HG03521 (cell line): Measurements from ENCODE around the gene ARHGEF12.

Experiments
- ATAC-seq: cut with Tn5 transposase; IDR thresholded peaks from one replicate; pipeline ENCODE4 v1.9.1; 2021; ENCODE audit warnings: mild to moderate bottlenecking, moderate library complexity; ENCODE audit not compliant: unreplicated experiment

ARHGEF12 gene

DNA sequence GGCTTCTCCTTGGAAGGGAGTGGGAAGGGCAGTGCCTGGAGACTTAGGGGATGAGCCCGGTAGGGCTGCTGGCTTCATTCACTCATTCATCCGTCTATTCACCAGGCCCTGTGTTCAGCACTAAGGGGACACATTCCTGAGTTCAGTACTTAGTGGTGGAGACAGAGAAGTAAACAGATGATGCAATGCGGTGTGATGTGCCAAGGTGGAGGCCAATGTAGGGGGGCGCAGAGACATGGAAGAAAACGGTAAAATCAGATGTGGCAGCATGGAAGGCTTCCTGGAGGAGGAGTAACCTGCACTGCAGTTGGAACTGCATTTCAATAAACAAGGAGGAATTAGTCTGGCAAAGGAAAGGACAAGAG is 196.6 kb downstream of the ARHGEF12 start:
- ATAC-seq, result no peak

DNA sequence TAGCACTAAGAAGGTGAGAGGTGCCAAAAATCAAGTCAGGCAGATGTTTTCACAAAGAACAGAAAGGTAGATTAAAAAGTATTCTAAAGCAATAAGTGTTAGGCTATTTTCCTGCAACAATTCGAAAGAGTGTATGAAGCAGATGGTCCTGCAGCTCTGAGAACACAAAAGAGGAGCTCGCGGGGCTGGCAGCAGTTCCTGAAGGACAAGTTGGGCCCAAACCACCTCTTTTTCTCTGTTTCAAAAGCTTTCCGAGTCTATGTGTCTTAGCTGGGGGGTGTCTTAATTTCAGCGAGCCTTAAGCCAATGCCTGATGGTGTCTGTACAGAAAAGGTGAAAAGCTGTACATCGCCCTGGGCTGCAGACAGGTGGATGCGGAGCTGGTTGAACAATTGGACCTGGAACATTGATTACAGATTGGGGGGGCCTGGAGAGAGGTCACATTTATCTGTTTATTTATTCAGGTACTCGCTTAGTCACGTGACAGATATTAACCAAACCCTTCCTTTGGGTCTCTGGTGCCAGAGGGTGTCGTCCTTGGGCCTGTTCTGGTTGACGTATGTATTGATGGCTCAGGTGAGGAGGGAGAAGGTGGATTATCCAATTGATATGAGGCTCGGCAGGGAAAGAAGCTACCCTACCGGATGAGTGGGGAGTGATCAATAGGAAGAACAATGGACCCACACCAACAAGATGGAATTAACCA is 200.0 kb downstream of the ARHGEF12 start:
- no peak for ATAC-seq

DNA sequence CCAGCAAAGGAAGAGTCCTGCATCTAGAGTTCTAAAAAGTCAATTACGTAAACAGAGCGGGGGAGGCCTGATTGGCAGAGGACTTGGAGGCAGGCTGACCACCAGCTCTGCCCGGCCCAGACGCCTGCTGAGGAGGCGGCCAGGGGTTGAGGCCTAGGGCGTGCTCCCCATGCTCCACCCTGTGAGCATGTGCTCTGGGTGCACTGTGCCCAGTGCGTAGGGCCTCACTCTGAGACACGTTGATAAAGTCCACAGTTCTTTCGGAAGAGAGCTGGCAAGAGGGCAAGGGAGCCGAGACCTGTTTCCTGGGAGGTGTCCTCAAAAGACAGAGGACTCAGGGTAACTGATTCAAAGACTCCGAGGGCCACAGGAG is 200.6 kb downstream of the ARHGEF12 start:
- no peak for ATAC-seq

DNA sequence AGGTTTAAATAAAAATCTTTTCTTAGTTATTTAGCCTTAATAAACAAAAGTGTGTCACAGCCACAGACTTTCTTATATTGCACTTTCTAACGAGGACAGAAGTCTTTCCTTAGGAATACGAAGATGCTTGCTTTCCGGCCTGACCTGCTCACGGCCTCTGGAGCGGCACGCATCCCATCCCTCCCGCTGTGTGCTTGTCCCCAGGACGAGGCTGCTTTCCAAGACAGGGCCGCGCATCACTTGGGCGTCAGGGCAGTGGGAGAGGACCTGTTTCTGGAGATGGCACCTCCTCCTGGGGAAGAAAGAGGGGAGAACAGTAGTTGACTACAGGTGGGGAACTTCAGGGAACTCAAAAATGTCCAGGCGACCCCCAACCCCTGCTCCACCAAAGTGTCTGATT is 201.8 kb downstream of the ARHGEF12 start:
- no peak for ATAC-seq

DNA sequence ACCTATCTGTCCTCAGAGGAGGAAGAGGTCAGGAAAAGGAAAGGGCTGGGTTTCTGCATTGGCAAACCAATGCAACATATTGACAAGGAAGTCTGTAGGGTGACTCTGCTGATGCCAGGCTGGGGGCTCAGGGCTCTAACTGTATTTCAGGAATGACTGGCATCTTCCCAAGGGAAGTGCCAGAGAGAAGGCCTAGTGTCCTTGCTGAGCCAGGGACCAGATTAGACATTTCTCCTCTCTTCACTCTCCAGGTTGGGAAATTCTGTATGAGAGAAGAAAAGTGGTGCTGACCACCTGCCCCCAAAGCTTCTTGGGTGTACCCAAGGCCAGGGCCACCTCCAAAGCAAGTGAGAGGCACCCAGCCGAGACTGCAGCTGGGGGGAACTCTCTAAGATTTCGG is 202.5 kb downstream of the ARHGEF12 start:
- ATAC-seq, result no peak
